Right lobe of liver (tissue), 4 donors: ENCODE measurements around the gene HDAC4.

Experiments used
- CTCF ChIP-seq, 4 donors: fragments of 200-600 bp in 3 of 4; fragments of 450-650 bp in 1 of 4; IDR thresholded peaks; one replicate each; pipeline versions ENCODE4 v1.5.1 to v1.8.0; 2016 to 2022; ENCODE audit warnings: antibody characterized with exemption in 4 of 4, mild to moderate bottlenecking in 2 of 4
- POLR2A ChIP-seq: fragments of 450-650 bp; IDR thresholded peaks from one replicate; pipeline ENCODE4 v1.6.1; 2017; ENCODE audit warnings: antibody characterized with exemption, mild to moderate bottlenecking
- donor health status: DM: no; HTN: no; CAD: no.
- donor health status: DM: no; HTN: no; CAD: no.
- donor health status: DM: no; HTN: yes; CAD: no.

GRCh38 chr2:239177325-239177724 lies 223.5 kb downstream of the HDAC4 start:
- TF ChIP-seq CTCF (IDR thresholded peaks at IDR 0.05), result no peak
- no peak for TF ChIP-seq POLR2A
